ENCODE data around the gene GLIPR1.
"Not testable (repeated sequence)": the region's sequence is repeated elsewhere in the genome, so short reads cannot be mapped to it uniquely, and the experiment has no call there.

GLIPR1 gene

DNA sequence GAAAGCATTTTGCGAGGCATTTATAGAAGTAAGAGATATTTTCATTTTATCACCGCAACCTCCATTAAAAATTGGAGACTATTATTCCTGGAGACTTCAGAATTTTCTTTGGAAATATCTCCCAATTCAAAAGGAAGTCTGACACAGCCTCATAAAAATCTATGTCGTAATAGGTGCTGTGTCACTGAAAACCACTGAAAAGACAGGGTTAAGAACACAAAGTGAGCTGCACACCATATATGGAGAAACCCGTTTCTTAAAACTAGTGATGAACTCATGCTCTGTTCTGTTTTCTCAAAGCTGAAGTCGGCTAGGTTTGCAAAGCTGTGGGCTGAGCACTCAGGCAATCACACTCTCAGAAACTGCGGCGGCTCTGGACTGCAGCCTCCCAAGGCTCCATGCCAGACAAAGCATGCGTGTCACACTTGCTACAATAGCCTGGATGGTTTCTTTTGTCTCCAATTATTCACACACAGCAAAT is at the start of gene GLIPR1:
TSS of gene GLIPR1 (plus strand) at position 287 of the 481 bp plus-strand sequence. CDS start at position 413, 126 bp downstream.
- Histone ChIP-seq H3K27ac (peak within 1 kb of the TSS; percentile 81 to 82), H3K4me3 (peak within 1 kb of the TSS; percentile 67)
- TF ChIP-seq, protein P1, sequence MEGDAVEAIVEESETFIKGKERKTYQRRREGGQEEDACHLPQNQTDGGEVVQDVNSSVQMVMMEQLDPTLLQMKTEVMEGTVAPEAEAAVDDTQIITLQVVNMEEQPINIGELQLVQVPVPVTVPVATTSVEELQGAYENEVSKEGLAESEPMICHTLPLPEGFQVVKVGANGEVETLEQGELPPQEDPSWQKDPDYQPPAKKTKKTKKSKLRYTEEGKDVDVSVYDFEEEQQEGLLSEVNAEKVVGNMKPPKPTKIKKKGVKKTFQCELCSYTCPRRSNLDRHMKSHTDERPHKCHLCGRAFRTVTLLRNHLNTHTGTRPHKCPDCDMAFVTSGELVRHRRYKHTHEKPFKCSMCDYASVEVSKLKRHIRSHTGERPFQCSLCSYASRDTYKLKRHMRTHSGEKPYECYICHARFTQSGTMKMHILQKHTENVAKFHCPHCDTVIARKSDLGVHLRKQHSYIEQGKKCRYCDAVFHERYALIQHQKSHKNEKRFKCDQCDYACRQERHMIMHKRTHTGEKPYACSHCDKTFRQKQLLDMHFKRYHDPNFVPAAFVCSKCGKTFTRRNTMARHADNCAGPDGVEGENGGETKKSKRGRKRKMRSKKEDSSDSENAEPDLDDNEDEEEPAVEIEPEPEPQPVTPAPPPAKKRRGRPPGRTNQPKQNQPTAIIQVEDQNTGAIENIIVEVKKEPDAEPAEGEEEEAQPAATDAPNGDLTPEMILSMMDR (IDR thresholded peaks at IDR 0.05) = no peak
- DNase-seq (ENCODE audit: low spot score) = peak; percentile 93

DNA sequence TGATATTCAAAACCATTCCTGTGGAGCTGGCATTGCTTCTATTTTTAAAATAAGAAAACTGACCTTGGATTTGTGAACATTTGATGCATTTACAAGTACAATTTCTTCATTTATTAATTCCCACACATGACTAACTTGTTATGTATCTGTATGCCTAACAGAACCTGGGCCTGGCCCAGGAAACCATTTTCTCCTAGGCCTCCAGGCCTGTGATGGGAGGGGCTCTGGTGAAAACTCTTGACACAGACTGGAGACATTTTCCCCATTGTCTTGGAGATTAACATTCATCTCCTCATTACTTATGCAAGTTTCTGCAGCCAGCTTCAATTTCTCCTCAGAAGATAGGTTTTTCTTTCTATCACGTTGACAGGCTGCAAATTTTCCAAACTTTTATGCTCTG is 47.6 kb upstream of the GLIPR1 start:
- Histone ChIP-seq H3K4me3 (no peak overlapping the region), H3K27ac (no peak overlapping the region)
- no peak for DNase-seq (ENCODE audit: low spot score)
- TF ChIP-seq, protein P1 (IDR thresholded peaks at IDR 0.05) = no peak

DNA sequence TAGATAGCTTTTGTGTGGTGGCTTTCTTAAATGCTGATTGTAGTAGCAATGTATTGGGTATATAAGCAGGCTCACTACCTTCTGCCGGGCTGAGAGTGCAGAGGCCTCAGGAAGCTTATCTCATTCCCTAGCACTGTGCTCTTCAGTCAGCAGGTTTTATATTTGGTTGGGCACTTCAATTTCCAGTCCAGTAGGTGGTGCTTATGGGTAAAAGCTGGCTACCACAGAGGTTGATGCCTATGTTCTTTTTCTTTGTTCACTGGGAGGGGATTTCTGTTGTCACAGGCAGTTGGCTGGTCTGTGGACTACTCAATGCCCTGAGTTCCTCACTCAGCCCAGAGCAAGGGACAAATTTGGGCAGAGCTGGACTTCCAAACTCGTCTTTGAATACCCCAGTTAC is 43.0 kb upstream of the GLIPR1 start:
- no peak for DNase-seq (ENCODE audit: low spot score)
- TF ChIP-seq, protein P1 (IDR thresholded peaks at IDR 0.05) = no peak
- no peak overlapping the region for H3K4me3 ChIP-seq
- H3K27ac ChIP-seq = no peak overlapping the region

DNA sequence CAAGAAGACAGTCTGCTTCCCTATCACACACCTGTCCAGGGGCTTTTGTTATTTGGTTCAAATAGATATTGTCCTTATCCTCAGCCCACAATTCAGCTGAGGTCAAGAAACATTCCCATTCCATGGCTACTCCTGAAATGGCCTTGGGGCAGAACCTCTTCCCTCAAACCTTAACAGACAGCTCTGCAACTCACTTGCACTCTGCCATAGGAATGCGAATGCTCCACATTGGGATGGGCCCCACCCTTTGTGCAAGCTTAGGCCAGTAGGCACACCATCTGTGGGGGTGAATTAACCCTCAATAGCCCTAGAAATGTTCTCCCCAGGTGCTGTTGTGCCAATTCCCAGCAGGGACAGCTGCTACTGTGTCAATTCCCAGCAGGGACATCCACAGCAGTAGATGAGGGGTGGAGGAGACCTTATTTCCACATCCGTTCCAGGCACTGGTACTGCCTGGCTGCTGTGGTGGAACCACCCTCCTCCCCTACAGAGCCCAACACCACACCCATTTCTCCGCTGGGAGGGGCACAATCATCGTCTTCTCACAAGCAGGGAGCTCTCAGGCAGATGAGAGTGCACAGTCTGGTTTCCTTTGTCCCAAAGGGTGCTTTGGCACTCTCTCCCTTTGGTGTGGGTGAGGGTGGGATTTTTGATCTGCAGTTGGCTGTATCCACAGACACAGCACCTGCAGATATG is 42.3 kb upstream of the GLIPR1 start:
- DNase-seq (ENCODE audit: low spot score) = no peak
- TF ChIP-seq, protein P1 (IDR thresholded peaks at IDR 0.05) = no peak

DNA sequence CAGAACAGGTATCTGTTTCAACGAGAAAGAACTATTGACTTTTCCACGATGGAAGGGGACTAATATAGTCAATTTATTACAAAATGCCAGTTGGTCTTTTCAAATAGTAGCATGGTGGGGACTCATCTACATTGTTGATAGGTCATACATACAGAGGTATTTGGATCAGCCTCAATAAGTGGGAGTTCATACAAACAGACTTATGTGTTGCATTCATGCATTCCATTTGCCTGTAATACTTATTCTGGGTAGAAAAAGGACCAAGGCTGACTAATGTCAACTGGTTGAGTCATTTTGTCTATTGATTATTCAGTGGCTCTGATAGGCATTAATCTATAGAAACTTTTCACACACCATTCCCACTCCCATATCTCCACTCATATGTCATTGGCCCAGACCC is 41.5 kb upstream of the GLIPR1 start:
- no peak overlapping the region for H3K4me3 ChIP-seq
- no peak for DNase-seq (ENCODE audit: low spot score)
- H3K27ac ChIP-seq = no peak overlapping the region
- TF ChIP-seq, protein P1 (IDR thresholded peaks at IDR 0.05) = no peak

More for the DNA sequence above, 42.3 kb upstream of the GLIPR1 start:
- Histone ChIP-seq H3K27ac (no peak overlapping the region), H3K4me3 (no peak overlapping the region)

DNA sequence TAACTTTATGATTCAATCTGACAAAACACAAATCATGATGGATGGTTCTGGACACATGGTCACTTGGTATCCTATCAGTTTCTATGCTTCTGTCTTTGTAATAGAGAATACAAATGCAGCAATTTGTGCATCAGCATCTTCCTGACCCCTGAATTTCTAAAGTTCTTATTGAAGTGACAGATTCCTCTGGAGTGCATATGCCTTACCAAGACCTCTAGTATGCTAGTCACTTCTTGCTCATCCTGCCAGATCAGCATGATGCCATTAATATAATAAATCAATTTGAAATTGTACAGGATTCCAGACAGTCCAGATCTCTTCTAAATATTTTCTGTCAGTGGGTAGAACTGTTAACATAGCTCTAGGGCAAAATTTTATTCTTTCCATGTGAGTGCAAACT is 40.6 kb upstream of the GLIPR1 start:
- no peak overlapping the region for H3K4me3 ChIP-seq
- H3K27ac ChIP-seq = no peak overlapping the region
- no peak for DNase-seq (ENCODE audit: low spot score)
- TF ChIP-seq, protein P1 (IDR thresholded peaks at IDR 0.05) = no peak

DNA sequence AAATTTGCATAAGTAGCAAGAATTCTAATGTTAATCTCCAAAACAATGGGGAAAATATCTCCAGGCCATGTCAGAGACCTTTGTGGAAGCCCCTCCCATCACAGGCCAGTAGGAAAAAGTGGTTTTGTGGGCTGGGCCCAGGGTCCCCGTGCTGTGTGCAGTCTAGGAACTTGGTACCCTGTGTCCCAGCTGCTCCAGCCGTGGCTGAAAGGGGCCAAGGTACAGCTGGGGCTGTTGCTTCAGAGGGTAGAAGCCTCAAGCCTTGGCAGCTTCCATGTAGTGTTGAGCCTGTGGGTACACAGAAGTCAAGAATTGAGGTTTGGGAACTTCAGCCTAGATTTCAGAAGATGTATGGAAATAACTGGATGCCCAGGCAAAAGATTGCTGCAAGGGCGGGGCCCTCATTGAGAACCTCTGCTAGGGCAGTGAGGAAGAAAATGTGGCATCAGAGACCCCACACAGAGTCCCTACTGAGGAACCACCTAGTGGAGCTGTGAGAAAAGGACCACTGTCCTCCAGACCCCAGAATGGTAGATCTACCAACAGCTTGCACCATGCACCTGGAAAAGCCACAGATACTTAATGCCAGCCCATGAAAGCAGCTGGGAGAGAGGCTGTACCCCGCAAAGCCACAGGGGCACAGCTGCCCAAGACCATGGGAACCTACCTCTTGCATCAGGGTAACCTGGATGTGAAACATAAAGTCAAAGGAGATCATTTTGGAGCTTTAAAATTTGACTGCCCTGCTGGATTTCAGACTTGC is 38.7 kb upstream of the GLIPR1 start:
- not testable (repeated sequence) for DNase-seq (ENCODE audit: low spot score); H3K27ac ChIP-seq; H3K4me3 ChIP-seq

DNA sequence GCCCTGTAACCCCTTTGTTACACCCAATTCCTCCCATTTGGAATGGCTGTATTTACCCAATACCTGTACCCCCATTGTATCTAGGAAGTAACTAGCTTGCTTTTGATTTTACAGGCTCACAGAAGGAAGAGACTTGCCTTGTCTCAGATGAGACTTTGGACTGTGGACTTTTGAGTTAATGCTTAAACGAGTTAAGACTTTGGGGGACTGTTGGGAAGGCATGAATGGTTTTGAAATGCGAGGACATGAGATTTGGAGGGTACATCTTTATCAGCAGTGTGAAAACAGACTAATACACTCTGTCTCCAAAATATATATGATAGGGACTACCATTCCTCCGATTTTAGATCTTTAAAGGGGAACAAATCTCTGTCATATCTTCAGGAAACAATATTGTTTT is 38.1 kb upstream of the GLIPR1 start:
- DNase-seq (ENCODE audit: low spot score); H3K4me3 ChIP-seq; H3K27ac ChIP-seq: not testable (repeated sequence)

Data from coronary artery (tissue), 2 donors.